ENCODE results near the gene SETD5. TPM values are rescaled to one million over a fixed set of nuclear protein-coding genes. Genes with fewer than 3 reads are reported as not detected.

Gene SETD5
- total and polyA plus RNA-seq, 8 donors = 11.2 to 431 (median 105) TPM

DNA sequence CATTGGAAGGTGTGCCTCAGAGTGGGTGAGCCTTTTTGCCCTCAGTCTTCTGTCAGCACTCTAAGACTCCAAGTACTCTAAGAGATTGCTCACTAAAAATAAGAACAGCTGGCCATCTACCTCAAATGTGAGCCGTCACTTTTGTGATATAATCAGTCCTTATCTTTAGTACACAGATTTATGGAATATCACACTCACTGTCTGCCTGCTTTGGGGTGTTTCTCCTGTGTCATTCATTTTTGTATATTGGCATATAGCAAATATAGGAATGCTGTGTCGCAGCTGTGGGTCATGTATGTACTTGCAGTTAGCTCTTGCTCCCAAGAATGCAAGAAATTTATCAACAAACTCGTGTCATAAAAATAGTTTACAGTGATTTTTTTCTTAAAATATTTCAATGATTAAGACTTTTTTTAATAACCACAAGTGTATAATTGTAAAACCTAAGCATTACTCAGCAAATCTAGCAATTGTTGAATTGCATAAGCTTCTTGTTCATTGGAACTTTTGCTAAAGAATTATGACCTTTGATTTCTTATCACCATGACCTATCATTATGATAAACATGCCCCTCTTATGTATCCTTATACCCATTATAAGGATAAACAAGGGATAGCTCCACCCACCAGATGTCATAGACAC lies 18.8 kb downstream of the SETD5 start:
- peaks cover 15 to 95% (median 63%) of the 10 kb centered on the region in 4 donors for H3K4me1 ChIP-seq
- intact Hi-C loops (cut with DNase I; ENCODE audit: low total_unique reads) = no loop called here
- no peak for TF ChIP-seq POLR2A (IDR thresholded peaks at IDR 0.05)
- TF ChIP-seq CTCF (IDR thresholded peaks at IDR 0.05) = no peak
- TF ChIP-seq POLR2AphosphoS5 (IDR thresholded peaks at IDR 0.05) = no peak
- no peak for TF ChIP-seq EP300 (IDR thresholded peaks at IDR 0.05)
- WGBS, 5 donors = 48 to 56% (median 52%) methylated on average over 3 of the region's 3 CpGs
- H3K9me3 ChIP-seq = no peaks in the 10 kb centered on the region
- peaks cover 0 to 6% (median 5%) of the 10 kb centered on the region in 4 donors for H3K36me3 ChIP-seq
- H3K4me3 ChIP-seq = no peak overlapping the region
- no peaks in the 10 kb centered on the region for H3K27me3 ChIP-seq
- peak overlapping the region in 1 of 5 donors; percentile 2 for H3K27ac ChIP-seq
- DNase-seq = no peak

GRCh38 chr3:9420850-9421549 lies 23.6 kb downstream of the SETD5 start:
- DNase-seq = no peak
- no peak for TF ChIP-seq CTCF (IDR thresholded peaks at IDR 0.05)
- no peak for TF ChIP-seq EP300 (IDR thresholded peaks at IDR 0.05)
- TF ChIP-seq POLR2AphosphoS5 (IDR thresholded peaks at IDR 0.05) = no peak
- no peak for TF ChIP-seq POLR2A (IDR thresholded peaks at IDR 0.05)
- Histone ChIP-seq H3K27ac (peak overlapping the region in 1 of 5 donors; percentile 44), H3K27me3 (no peaks in the 10 kb centered on the region), H3K4me3 (no peak overlapping the region), H3K36me3 (peaks cover 0 to 10% (median 3%) of the 10 kb centered on the region in 4 donors), H3K4me1 (peaks cover 16 to 89% (median 64%) of the 10 kb centered on the region in 4 donors), H3K9me3 (no peaks in the 10 kb centered on the region)
- intact Hi-C loops (cut with DNase I; ENCODE audit: low total_unique reads) = no loop called here
- WGBS, 5 donors = 58 to 76% (median 72%) methylated on average over 2 of the region's 2 CpGs

DNA sequence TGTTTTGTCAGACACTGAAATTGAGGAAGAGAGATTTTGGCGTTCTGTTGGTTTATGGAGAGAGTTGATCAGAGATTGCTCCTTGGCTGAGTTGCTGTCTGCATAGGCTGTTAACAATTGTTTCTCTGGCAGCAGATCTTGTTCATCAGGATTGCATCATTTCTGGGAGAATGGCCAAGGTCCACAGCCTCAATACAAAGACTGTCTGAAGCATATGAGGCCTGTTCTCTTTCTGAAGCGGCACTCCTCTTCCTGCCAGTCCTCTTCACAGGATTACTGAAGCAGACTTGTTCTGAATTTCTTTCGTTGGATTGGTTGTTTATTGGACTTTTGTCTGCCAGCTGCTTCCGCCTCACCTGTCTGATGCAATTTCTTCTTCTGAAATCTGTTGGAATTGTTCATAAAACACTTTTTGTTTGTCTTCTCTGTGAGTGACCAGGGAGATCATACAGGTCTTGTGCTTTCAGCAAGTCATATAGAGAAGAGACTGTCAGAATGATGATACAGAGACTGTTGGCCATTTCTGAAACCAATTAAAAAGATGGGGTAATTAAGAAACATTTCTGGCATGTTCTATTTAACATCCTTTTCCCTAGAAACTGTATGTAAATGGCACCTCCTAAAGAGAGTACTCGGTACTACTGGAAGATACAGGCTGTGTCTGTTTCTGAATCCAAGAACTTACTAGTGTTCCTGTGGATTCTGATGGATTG lies 25.5 kb downstream of the SETD5 start:
- Histone ChIP-seq H3K27ac (peak overlapping the region; percentile 1 to 82 (median 81)), H3K36me3 (peaks cover 0 to 29% (median 21%) of the 10 kb centered on the region in 4 donors), H3K4me1 (peaks cover 16 to 82% (median 58%) of the 10 kb centered on the region in 4 donors), H3K27me3 (no peaks in the 10 kb centered on the region), H3K9me3 (no peaks in the 10 kb centered on the region), H3K4me3 (no peak overlapping the region)
- TF ChIP-seq POLR2AphosphoS5 (IDR thresholded peaks at IDR 0.05) (peak; percentile 63 to 91 (median 86)), EP300 (IDR thresholded peaks at IDR 0.05) (no peak), CTCF (IDR thresholded peaks at IDR 0.05) (peak in 5 of 7 experiments; percentile 23 to 48 (median 42))
- WGBS, 5 donors = 6 to 19% (median 12%) methylated on average over 5 of the region's 5 CpGs
- intact Hi-C loops (cut with DNase I; ENCODE audit: low total_unique reads) = no loop called here
- DNase-seq = peak; percentile 87 to 97

DNA sequence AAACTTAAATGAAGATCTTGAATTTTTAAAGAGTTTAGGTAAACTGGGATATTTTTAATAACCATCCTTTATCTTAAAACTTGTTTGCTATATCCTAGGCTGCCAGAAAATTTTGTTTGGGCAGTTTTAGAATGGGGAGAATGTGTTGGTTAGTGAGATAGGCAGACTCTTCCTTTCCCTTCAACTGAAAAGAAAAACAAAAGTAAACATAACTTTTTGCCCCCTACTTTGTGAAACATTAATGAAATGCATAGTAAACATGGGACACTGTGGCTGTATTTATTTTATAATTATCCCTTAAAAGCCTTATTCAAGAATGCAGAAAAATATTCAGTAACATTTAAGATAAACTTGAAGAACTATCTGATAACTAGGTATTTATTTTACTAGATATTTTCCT lies 31.0 kb downstream of the SETD5 start:
- H3K27me3 ChIP-seq = no peaks in the 10 kb centered on the region
- DNase-seq = no peak
- no peak overlapping the region for H3K4me3 ChIP-seq
- peaks cover 4 to 35% (median 22%) of the 10 kb centered on the region in 4 donors for H3K4me1 ChIP-seq
- H3K9me3 ChIP-seq = no peaks in the 10 kb centered on the region
- no peak for TF ChIP-seq POLR2A (IDR thresholded peaks at IDR 0.05)
- no peak for TF ChIP-seq CTCF (IDR thresholded peaks at IDR 0.05)
- no peak for TF ChIP-seq EP300 (IDR thresholded peaks at IDR 0.05)
- TF ChIP-seq POLR2AphosphoS5 (IDR thresholded peaks at IDR 0.05) = no peak
- intact Hi-C loops (cut with DNase I; ENCODE audit: low total_unique reads) = no loop called here
- H3K36me3 ChIP-seq = peaks cover 29 to 84% (median 75%) of the 10 kb centered on the region in 4 donors
- peak overlapping the region in 2 of 5 donors; percentile 4 to 5 for H3K27ac ChIP-seq

Data from stomach (tissue), 9 donors.